K562 (cell line): ENCODE data around the gene BCL3. TPM values are rescaled to one million over a fixed set of nuclear protein-coding genes. Genes with fewer than 3 reads are reported as not detected.

Experiments used
- ATAC-seq: fragments of 200-7000 bp; cut with Tn5 transposase; 3 replicates; pipeline ENCODE4 v1.9.1; 2020; ENCODE audit warnings: moderate library complexity
- BruUV-seq: library from RNA; stranded (reverse); fragments of 400-500 nt; replicated peaks from 2 replicates; lab custom pipeline; 2021; lab: Mats Ljungman, UMichigan
- CTCF ChIA-PET: fragments of 300-600 bp; formaldehyde crosslinking; extraction: SDS; loops from one replicate; lab custom pipeline; 2021; ENCODE audit warnings: low intra/inter-chr PET ratio; lab: Yijun Ruan, JAX
- POLR2A ChIA-PET: fragments of 300-600, 350-650 bp; sonication (Branson Sonifier 250); formaldehyde crosslinking; extraction: SDS; loops from one replicate; lab custom pipeline; 2021; ENCODE audit warnings: antibody characterized with exemption, inconsistent platforms; lab: Yijun Ruan, JAX
- DNase-seq, 4 experiments: peaks; one replicate each; pipeline versions ENCODE4 v3.0.0 to v3.0.0-alpha.2; 2011 to 2018; ENCODE audit warnings: low spot score in 3 of 4, mixed read lengths in 3 of 4; ENCODE audit errors: extremely low read depth in 1 of 4
- FAIRE-seq: peaks from 2 replicates; lab custom pipeline; 2011; peaks lifted over from hg19 to GRCh38; lab: Jason Lieb, UNC
- H2AFZ ChIP-seq: 2 replicates; pipeline ENCODE4 v1.6.0; 2011; ENCODE audit warnings: low read depth, low read length, control low read depth, inconsistent platforms
- H3K27ac ChIP-seq: fragments of 200-600 bp; 3 replicates; pipeline ENCODE4 v1.8.0; 2011; ENCODE audit warnings: low read depth, mild to moderate bottlenecking, control low read depth, inconsistent platforms, low read length, moderate library complexity, mixed read lengths; ENCODE audit errors: extremely low read depth
- H3K27me3 ChIP-seq, 2 experiments: fragments of 300-600 bp in 1 of 2; 2 replicates in 1 of 2; 3 replicates in 1 of 2; pipeline versions ENCODE4 v1.6.0 to v1.8.0; 2011; ENCODE audit warnings: inconsistent platforms in 2 of 2, low read length in 2 of 2, mild to moderate bottlenecking in 1 of 2, mixed read lengths in 1 of 2, moderate library complexity in 1 of 2; ENCODE audit not compliant: control insufficient read depth in 2 of 2, insufficient read depth in 2 of 2
- H3K36me3 ChIP-seq: fragments of 300-600 bp; 3 replicates; pipeline ENCODE4 v1.8.0; 2011; ENCODE audit warnings: mild to moderate bottlenecking, low read length, inconsistent platforms; ENCODE audit not compliant: control insufficient read depth, insufficient read depth
- H3K4me1 ChIP-seq, 2 experiments: fragments of 200-600 bp in 1 of 2; replicated peaks in 1 of 2; 2 replicates in 1 of 2; 3 replicates in 1 of 2; pipeline versions ENCODE4 v1.5.1 to v1.8.0; 2011; ENCODE audit warnings: inconsistent platforms in 2 of 2, low read length in 2 of 2, mild to moderate bottlenecking in 1 of 2, mixed read lengths in 1 of 2, moderate library complexity in 1 of 2; ENCODE audit not compliant: control insufficient read depth in 2 of 2, insufficient read depth in 2 of 2
- H3K4me2 ChIP-seq: 2 replicates; pipeline ENCODE4 v1.6.1; 2011; ENCODE audit warnings: low read length, control low read depth, inconsistent platforms, mixed read lengths; ENCODE audit not compliant: insufficient read depth
- H3K4me3 ChIP-seq: fragments of 200-600 bp; sonication (generic), shearing (Covaris generic); 2 replicates; pipeline ENCODE4 v1.5.1; 2016; ENCODE audit warnings: control low read depth, inconsistent platforms
- H3K79me2 ChIP-seq: fragments of 200-600 bp; 3 replicates; pipeline ENCODE4 v1.8.0; 2011; ENCODE audit warnings: low read length, inconsistent platforms; ENCODE audit not compliant: control insufficient read depth, insufficient read depth
- H3K9ac ChIP-seq, 2 experiments: 2 replicates each; pipeline versions ENCODE4 v1.6.0 to v1.6.1; 2011; ENCODE audit warnings: low read depth in 2 of 2, low read length in 2 of 2, control low read depth in 1 of 2, inconsistent platforms in 1 of 2, mild to moderate bottlenecking in 1 of 2, mixed read lengths in 1 of 2; ENCODE audit not compliant: insufficient read depth in 1 of 2
- H3K9me1 ChIP-seq: one replicate; pipeline ENCODE4 v1.6.0; 2011; ENCODE audit warnings: inconsistent platforms, mild to moderate bottlenecking, low read length, moderate library complexity; ENCODE audit not compliant: control insufficient read depth, insufficient read depth
- H3K9me3 ChIP-seq: replicated peaks from 2 replicates; pipeline ENCODE4 v1.5.1; 2011; ENCODE audit warnings: low read depth, low read length, inconsistent platforms; ENCODE audit not compliant: control insufficient read depth, insufficient read depth
- H4K20me1 ChIP-seq: replicated peaks from 2 replicates; pipeline ENCODE4 v1.6.1; 2011; ENCODE audit warnings: low read length, inconsistent platforms, mixed read lengths; ENCODE audit not compliant: control insufficient read depth, insufficient read depth
- C11orf30 ChIP-seq: fragments of 450-650 bp; IDR thresholded peaks from 2 replicates; pipeline ENCODE4 v1.6.1; 2016; ENCODE audit warnings: low read depth, mild to moderate bottlenecking
- CREB3L1 ChIP-seq: fragments of 450-650 bp; IDR thresholded peaks from 2 replicates; pipeline ENCODE4 v1.6.1; 2014; ENCODE audit warnings: low read depth, mild to moderate bottlenecking, moderate library complexity, borderline replicate concordance
- FOXA3 ChIP-seq, 2 experiments: fragments of 450-650 bp in 1 of 2; sonication (generic) in 1 of 2; formaldehyde crosslinking; IDR thresholded peaks in 1 of 2; conservative IDR thresholded peaks in 1 of 2; 2 replicates each; pipeline versions ENCODE4 v1.4.0 to v1.8.0; 2020 to 2022; ENCODE audit warnings: mild to moderate bottlenecking in 2 of 2, missing genetic modification reagents in 1 of 2
- GMEB1 ChIP-seq: fragments of 250-450 bp; sonication (Bioruptor Pico); IDR thresholded peaks from 2 replicates; pipeline ENCODE4 v1.4.0; 2020; ENCODE audit warnings: mild to moderate bottlenecking
- LEF1 ChIP-seq: fragments of 450-650 bp; IDR thresholded peaks from 2 replicates; pipeline ENCODE4 v1.6.1; 2016; ENCODE audit warnings: mild to moderate bottlenecking
- MED1 ChIP-seq: sonication (generic); formaldehyde crosslinking; IDR thresholded peaks from 2 replicates; pipeline ENCODE4 v1.8.1; 2023; ENCODE audit warnings: missing genetic modification reagents, borderline replicate concordance
- MEF2D ChIP-seq: conservative IDR thresholded peaks from 2 replicates; pipeline ENCODE4 v1.6.1; 2016; ENCODE audit warnings: low read depth, missing genetic modification characterization, missing compliant biosample characterization
- MTA3 ChIP-seq: fragments of 450-650 bp; formaldehyde crosslinking; IDR thresholded peaks from 2 replicates; pipeline ENCODE4 v1.6.1; 2017; ENCODE audit warnings: mild to moderate bottlenecking, borderline replicate concordance
- MXI1 ChIP-seq: IDR thresholded peaks from 2 replicates; pipeline ENCODE4 v1.6.1; 2011; ENCODE audit warnings: low read depth, mild to moderate bottlenecking, improper control_type of control experiment, low read length
- NRF1 ChIP-seq, 2 experiments: fragments of 450-650 bp; IDR thresholded peaks in 1 of 2; conservative IDR thresholded peaks in 1 of 2; 2 replicates each; pipeline ENCODE4 v1.6.1; 2014; ENCODE audit warnings: mild to moderate bottlenecking in 2 of 2
- OTX1 ChIP-seq: fragments of 450-650 bp; formaldehyde crosslinking; IDR thresholded peaks from 2 replicates; pipeline ENCODE4 v1.4.0; 2022; ENCODE audit warnings: mild to moderate bottlenecking
- PTRF ChIP-seq: fragments of 450-650 bp; IDR thresholded peaks from 2 replicates; pipeline ENCODE4 v1.6.1; 2016; ENCODE audit warnings: mild to moderate bottlenecking, missing genetic modification characterization, missing compliant biosample characterization
- ZBTB1 ChIP-seq: sonication (generic); formaldehyde crosslinking; IDR thresholded peaks from 2 replicates; pipeline ENCODE4 v1.8.1; 2023; ENCODE audit warnings: missing genetic modification reagents, low read depth, mild to moderate bottlenecking, borderline replicate concordance
- ZNF133 ChIP-seq: fragments of 250-450 bp; sonication (Bioruptor Pico); IDR thresholded peaks from 2 replicates; pipeline ENCODE4 v1.4.0; 2020; ENCODE audit warnings: mild to moderate bottlenecking
- ZNF232 ChIP-seq: sonication (generic); formaldehyde crosslinking; IDR thresholded peaks from 2 replicates; pipeline ENCODE4 v1.8.0; 2022; ENCODE audit warnings: mild to moderate bottlenecking, missing genetic modification reagents
- ZNF24 ChIP-seq: fragments of 450-650 bp; IDR thresholded peaks from 2 replicates; pipeline ENCODE4 v1.6.1; 2016
- ZNF408 ChIP-seq: fragments of 250-450 bp; sonication (Bioruptor Pico); IDR thresholded peaks from 2 replicates; pipeline ENCODE4 v1.4.0; 2020; ENCODE audit warnings: low read depth, mild to moderate bottlenecking, moderate library complexity
- ZNF41 ChIP-seq: fragments of 250-450 bp; sonication (Bioruptor Pico); conservative IDR thresholded peaks from 2 replicates; pipeline ENCODE4 v1.4.0; 2020; ENCODE audit warnings: mild to moderate bottlenecking
- WGBS: fragments of 100-300 bp; shearing (Covaris generic); methylation state at CpG from one replicate; pipeline ENCODE4 v1.1.6; 2016; ENCODE audit warnings: low coverage, mixed read lengths; ENCODE audit not compliant: insufficient coverage; ENCODE audit errors: missing lambda C conversion rate; 5-methylcytosine and 5-hydroxymethylcytosine counted together
- in situ Hi-C: fragments of 300-500 bp; cut with MboI; formaldehyde crosslinking; loops from 4 replicates; pipeline ENCODE4 v1.15.0; 2018; ENCODE audit warnings: inconsistent platforms, mixed read lengths
- intact Hi-C: fragments of 100-400 bp; cut with micrococcal nuclease; formaldehyde crosslinking; loops from 2 replicates; pipeline ENCODE4 v1.14.2; 2022
- polyA plus RNA-seq, 8 experiments: library from polyadenylated mRNA; depleted of rRNA in 4 of 8; stranded (reverse) in 5 of 8; unstranded in 3 of 8; fragments of >200 nt; fragmentation: Nextera tagmentation in 2 of 8; fragmentation: Illumina TruSeq in 1 of 8; extraction: Ambion mirVana in 2 of 8; extraction: Trizol in 1 of 8; gene quantifications; 2 replicates each; pipeline versions ENCODE4 v1.2.1 to v1.2.3, GENCODE V29; 2011 to 2014; ENCODE audit warnings: inconsistent platforms in 1 of 8, missing spikeins in 1 of 8
- total RNA-seq, 7 experiments: library from RNA; depleted of rRNA in 6 of 7; stranded (reverse); fragments of >200 nt in 6 of 7; fragmentation: Illumina TruSeq in 2 of 7; extraction: Trizol in 2 of 7; gene quantifications; 2 replicates each; pipeline versions ENCODE4 v1.2.1 to v1.2.3, GENCODE V29; 2011 to 2021; ENCODE audit warnings: low replicate concordance in 1 of 7

Gene BCL3
- total and polyA plus RNA-seq, 9 of the 15 experiments (the other 6 are each of a cell fraction or from before 2014, with no cell fraction given) = 0.03 to 2.4 (median 0.50) TPM; not detected in 1

GRCh38 chr19:44752816-44753625 lies 4.5 kb downstream of the BCL3 start:
- no peaks in the 10 kb centered on the region for H4K20me1 ChIP-seq
- ATAC-seq = peak; percentile 88
- peak overlapping the region; percentile 56; the same call in 1 of the 3 replicates for H3K27ac ChIP-seq
- H3K9me1 ChIP-seq = no peaks in the 10 kb centered on the region
- intact Hi-C loops = no loop called here
- no peak overlapping the region for H2AFZ ChIP-seq
- peaks cover 22 to 54% of the 10 kb centered on the region in 2 experiments for H3K4me1 ChIP-seq
- FAIRE-seq = peak; percentile 95
- DNase-seq = peak; percentile 86 to 94 (median 90)
- 0 out of 4 replicates have a peak overlapping the region, but pooled peaks of 1 of the 2 experiments have one; percentile 47 for H3K9ac ChIP-seq
- no peaks in the 10 kb centered on the region for H3K79me2 ChIP-seq
- H3K36me3 ChIP-seq = no peaks in the 10 kb centered on the region
- WGBS = 9% methylated on average over 18 of the region's 18 CpGs
- ChIA-PET POLR2A (interaction anchor here (0.8 to 1.8 kb wide), 2 partner anchors 13 to 19 kb away, joined by 3 to 16 read pairs; no protein-coding TSS in a partner anchor), CTCF (no interaction called here)
- no peaks in the 10 kb centered on the region for H3K9me3 ChIP-seq
- H3K4me3 ChIP-seq = peak overlapping the region; percentile 24; the same call in 1 of the 2 replicates
- H3K27me3 ChIP-seq = no peaks in the 10 kb centered on the region
- in situ Hi-C loops = no loop called here
- BruUV-seq = no TSS peak
- peak overlapping the region; percentile 59 for H3K4me2 ChIP-seq
- TF ChIP-seq ZNF232 = no peak
- peak; percentile 63; the same call in 1 of the 2 replicates for TF ChIP-seq OTX1
- peak; percentile 46 for TF ChIP-seq GMEB1 (CRISPR knock-in tag)
- 0 out of 2 replicates have a peak, but pooled peaks have one; percentile 25 for TF ChIP-seq ZNF24
- no peak for TF ChIP-seq ZNF133 (CRISPR knock-in tag)
- 0 out of 2 replicates have a peak, but pooled peaks have one; percentile 21 for TF ChIP-seq MXI1
- TF ChIP-seq MEF2D (tag) = peak; percentile 60; the same call in 1 of the 2 replicates
- TF ChIP-seq FOXA3 (CRISPR knock-in tag; conservative IDR thresholded peaks at IDR 0.05 in 1 of 2, IDR thresholded peaks at IDR 0.05 in 1 of 2) = peak in 1 of 2 experiments; percentile 56; a peak in 1 of 4 replicates
- no peak for TF ChIP-seq PTRF
- TF ChIP-seq C11orf30 = no peak
- TF ChIP-seq ZNF41 (CRISPR knock-in tag) = no peak
- peak; percentile 91 for TF ChIP-seq LEF1
- no peak for TF ChIP-seq MED1
- TF ChIP-seq ZBTB1 (CRISPR knock-in tag) = peak; percentile 95
- no peak; the same call in 1 of the 2 replicates for TF ChIP-seq CREB3L1
- TF ChIP-seq ZNF408 (CRISPR knock-in tag) = no peak
- TF ChIP-seq NRF1 (conservative IDR thresholded peaks at IDR 0.05 in 1 of 2, IDR thresholded peaks at IDR 0.05 in 1 of 2) = peak; percentile 24 to 40; a peak in 3 of 4 replicates
- peak; percentile 75 for TF ChIP-seq MTA3
